Transverse colon (tissue), 3 donors: ENCODE results near the gene ABCA10.

Experiments used
- POLR2A ChIP-seq: fragments of 450-650 bp; IDR thresholded peaks from one replicate; pipeline ENCODE4 v1.6.1; 2016; ENCODE audit warnings: antibody characterized with exemption, mild to moderate bottlenecking, moderate library complexity
- TF ChIP-seq, protein P1 (sequence below), 5 experiments: fragments of 200-600 bp in 3 of 5; fragments of 450-650 bp in 2 of 5; sonication (generic) in 3 of 5; IDR thresholded peaks; 1 replicate in 2 of 5; 2 replicates in 3 of 5; pipeline ENCODE4 v1.5.1; 2016 to 2017; ENCODE audit warnings: antibody characterized with exemption in 5 of 5, inconsistent platforms in 3 of 5, mild to moderate bottlenecking in 2 of 5, moderate library complexity in 1 of 5

DNA sequence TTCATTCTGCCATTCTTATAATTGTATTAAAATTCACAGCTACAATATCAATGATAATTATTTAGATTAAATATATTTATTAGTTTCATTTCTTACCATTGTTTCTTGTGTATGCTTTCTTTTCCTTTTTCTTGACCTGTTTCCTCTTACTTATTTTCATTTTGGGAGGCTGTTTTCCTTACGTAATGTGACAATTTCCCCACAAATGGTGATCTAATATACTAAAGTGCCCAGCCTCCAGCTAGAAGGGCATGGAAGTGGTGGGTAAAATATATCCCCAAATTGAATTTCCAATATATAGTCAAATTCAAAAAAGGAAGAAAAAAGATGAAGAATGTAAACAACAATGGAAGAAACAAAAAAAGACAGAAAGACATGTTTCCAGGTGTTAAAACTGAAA, 85.5 kb downstream of the ABCA10 start:
- TF ChIP-seq, protein P1, sequence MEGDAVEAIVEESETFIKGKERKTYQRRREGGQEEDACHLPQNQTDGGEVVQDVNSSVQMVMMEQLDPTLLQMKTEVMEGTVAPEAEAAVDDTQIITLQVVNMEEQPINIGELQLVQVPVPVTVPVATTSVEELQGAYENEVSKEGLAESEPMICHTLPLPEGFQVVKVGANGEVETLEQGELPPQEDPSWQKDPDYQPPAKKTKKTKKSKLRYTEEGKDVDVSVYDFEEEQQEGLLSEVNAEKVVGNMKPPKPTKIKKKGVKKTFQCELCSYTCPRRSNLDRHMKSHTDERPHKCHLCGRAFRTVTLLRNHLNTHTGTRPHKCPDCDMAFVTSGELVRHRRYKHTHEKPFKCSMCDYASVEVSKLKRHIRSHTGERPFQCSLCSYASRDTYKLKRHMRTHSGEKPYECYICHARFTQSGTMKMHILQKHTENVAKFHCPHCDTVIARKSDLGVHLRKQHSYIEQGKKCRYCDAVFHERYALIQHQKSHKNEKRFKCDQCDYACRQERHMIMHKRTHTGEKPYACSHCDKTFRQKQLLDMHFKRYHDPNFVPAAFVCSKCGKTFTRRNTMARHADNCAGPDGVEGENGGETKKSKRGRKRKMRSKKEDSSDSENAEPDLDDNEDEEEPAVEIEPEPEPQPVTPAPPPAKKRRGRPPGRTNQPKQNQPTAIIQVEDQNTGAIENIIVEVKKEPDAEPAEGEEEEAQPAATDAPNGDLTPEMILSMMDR (IDR thresholded peaks at IDR 0.05) = no peak
- TF ChIP-seq POLR2A = no peak
